ENCODE measurements around the gene PARD3B.

Gene PARD3B

DNA sequence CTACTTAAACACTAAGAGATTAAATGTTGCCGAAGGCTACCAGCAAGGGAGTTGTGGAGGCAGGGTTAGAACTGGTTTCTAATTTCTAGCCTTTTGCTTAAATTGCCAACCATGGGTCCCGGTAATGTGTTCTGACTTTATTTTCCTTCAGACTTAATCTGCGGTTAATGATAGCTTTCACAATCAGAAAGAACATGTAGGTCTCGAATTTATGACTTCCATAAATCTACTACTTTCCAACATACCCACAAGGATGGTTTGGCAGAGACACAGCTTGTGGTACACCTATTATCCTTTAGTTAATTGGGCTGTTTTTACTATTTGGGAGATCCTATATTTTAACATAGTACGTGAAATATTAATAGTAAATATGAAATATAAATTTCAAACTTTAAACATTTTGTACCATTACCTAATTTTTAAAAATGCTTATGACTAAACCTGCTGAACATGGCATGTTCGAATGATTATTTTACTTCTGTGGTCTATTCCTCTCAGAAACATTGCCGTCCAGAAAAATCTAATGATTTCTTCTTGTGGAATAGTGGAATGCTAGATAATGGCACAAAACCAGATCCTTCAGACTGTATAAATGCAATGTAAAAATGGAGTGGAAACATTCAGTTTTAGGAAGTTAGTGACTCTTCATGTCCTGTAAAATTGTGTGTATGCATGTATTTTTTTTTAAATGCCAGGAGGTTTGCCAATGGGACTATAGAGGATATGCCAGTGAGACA, 41.3 kb downstream of the PARD3B start:
- no peak for ATAC-seq (ENCODE audit: insufficient read depth, low read depth)
- no peak for TF ChIP-seq EZH2 (IDR thresholded peaks at IDR 0.05; ENCODE audit: borderline replicate concordance, low read depth, low read length, severe bottlenecking)
- TF ChIP-seq, protein P1, sequence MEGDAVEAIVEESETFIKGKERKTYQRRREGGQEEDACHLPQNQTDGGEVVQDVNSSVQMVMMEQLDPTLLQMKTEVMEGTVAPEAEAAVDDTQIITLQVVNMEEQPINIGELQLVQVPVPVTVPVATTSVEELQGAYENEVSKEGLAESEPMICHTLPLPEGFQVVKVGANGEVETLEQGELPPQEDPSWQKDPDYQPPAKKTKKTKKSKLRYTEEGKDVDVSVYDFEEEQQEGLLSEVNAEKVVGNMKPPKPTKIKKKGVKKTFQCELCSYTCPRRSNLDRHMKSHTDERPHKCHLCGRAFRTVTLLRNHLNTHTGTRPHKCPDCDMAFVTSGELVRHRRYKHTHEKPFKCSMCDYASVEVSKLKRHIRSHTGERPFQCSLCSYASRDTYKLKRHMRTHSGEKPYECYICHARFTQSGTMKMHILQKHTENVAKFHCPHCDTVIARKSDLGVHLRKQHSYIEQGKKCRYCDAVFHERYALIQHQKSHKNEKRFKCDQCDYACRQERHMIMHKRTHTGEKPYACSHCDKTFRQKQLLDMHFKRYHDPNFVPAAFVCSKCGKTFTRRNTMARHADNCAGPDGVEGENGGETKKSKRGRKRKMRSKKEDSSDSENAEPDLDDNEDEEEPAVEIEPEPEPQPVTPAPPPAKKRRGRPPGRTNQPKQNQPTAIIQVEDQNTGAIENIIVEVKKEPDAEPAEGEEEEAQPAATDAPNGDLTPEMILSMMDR (IDR thresholded peaks at IDR 0.05; ENCODE audit: borderline replicate concordance, extremely low read depth, low read length, poor library complexity, severe bottlenecking): no peak
- no peak overlapping the region for H3K4me3 ChIP-seq (ENCODE audit: low read depth in 1 of 2, low read length in 2 of 2)

DNA sequence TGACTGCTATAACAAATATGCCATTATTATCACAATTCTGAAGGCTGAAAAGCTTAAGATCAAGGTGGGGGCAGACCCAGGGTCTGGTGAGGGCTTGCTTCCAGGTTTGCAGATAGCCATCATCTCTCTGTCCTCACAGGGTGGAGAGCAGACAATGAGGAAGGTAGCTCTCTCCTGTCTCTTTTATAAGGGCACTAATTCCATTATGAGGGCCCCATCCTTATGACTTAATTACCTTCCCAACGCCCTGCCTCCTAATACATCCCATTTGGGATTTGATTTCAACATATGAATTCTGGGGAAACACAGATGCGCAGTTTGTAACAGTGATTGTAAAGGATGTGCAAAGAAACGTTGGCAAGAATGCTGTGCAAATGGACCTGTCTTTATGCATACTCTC, 44.8 kb downstream of the PARD3B start:
- Histone ChIP-seq H3K9me3 (ENCODE audit: insufficient read depth, low read length, severe bottlenecking) (no peaks in the 10 kb centered on the region), H3K4me1 (ENCODE audit: insufficient read depth, low read length) (no peaks in the 10 kb centered on the region), H3K36me3 (ENCODE audit: insufficient read depth, low read length) (no peaks in the 10 kb centered on the region), H3K79me2 (ENCODE audit: insufficient read depth, low read length) (no peaks in the 10 kb centered on the region), H4K20me1 (ENCODE audit: insufficient read depth, low read length) (no peaks in the 10 kb centered on the region), H3K27me3 (ENCODE audit: insufficient read depth, low read length, poor library complexity) (no peaks in the 10 kb centered on the region), H3K27ac (ENCODE audit: low read length) (no peak overlapping the region), H3K9ac (ENCODE audit: low read depth, low read length) (no peak overlapping the region), H2AFZ (ENCODE audit: low read depth, low read length) (no peak overlapping the region), H3K4me3 (ENCODE audit: low read depth in 1 of 2, low read length in 2 of 2) (no peak overlapping the region), H3K4me2 (ENCODE audit: insufficient read depth, low read length) (no peak overlapping the region)
- TF ChIP-seq, protein P1 (IDR thresholded peaks at IDR 0.05; ENCODE audit: borderline replicate concordance, extremely low read depth, low read length, poor library complexity, severe bottlenecking): no peak
- no peak for ATAC-seq (ENCODE audit: insufficient read depth, low read depth)
- no peak for DNase-seq

More for the DNA sequence above, 41.3 kb downstream of the PARD3B start:
- H3K4me1 ChIP-seq (ENCODE audit: insufficient read depth, low read length): no peaks in the 10 kb centered on the region
- no peak overlapping the region for H3K4me2 ChIP-seq (ENCODE audit: insufficient read depth, low read length)
- no peak overlapping the region for H3K9ac ChIP-seq (ENCODE audit: low read depth, low read length)
- H2AFZ ChIP-seq (ENCODE audit: low read depth, low read length): no peak overlapping the region
- no peaks in the 10 kb centered on the region for H3K79me2 ChIP-seq (ENCODE audit: insufficient read depth, low read length)
- no peaks in the 10 kb centered on the region for H3K9me3 ChIP-seq (ENCODE audit: insufficient read depth, low read length, severe bottlenecking)
- DNase-seq: no peak
- no peak overlapping the region for H3K27ac ChIP-seq (ENCODE audit: low read length)
- no peaks in the 10 kb centered on the region for H3K27me3 ChIP-seq (ENCODE audit: insufficient read depth, low read length, poor library complexity)
- no peaks in the 10 kb centered on the region for H3K36me3 ChIP-seq (ENCODE audit: insufficient read depth, low read length)
- no peaks in the 10 kb centered on the region for H4K20me1 ChIP-seq (ENCODE audit: insufficient read depth, low read length)

GRCh38 chr2:204591225-204591624, 46.0 kb downstream of the PARD3B start:
- no peak overlapping the region for H3K4me3 ChIP-seq (ENCODE audit: low read depth in 1 of 2, low read length in 2 of 2)
- no peaks in the 10 kb centered on the region for H4K20me1 ChIP-seq (ENCODE audit: insufficient read depth, low read length)
- no peaks in the 10 kb centered on the region for H3K9me3 ChIP-seq (ENCODE audit: insufficient read depth, low read length, severe bottlenecking)
- H3K36me3 ChIP-seq (ENCODE audit: insufficient read depth, low read length): no peaks in the 10 kb centered on the region
- no peak overlapping the region for H3K27ac ChIP-seq (ENCODE audit: low read length)
- DNase-seq (no peak), ATAC-seq (ENCODE audit: insufficient read depth, low read depth) (no peak)
- no peaks in the 10 kb centered on the region for H3K79me2 ChIP-seq (ENCODE audit: insufficient read depth, low read length)
- no peak overlapping the region for H3K9ac ChIP-seq (ENCODE audit: low read depth, low read length)
- H3K4me2 ChIP-seq (ENCODE audit: insufficient read depth, low read length): no peak overlapping the region
- no peaks in the 10 kb centered on the region for H3K27me3 ChIP-seq (ENCODE audit: insufficient read depth, low read length, poor library complexity)
- no peaks in the 10 kb centered on the region for H3K4me1 ChIP-seq (ENCODE audit: insufficient read depth, low read length)
- no peak overlapping the region for H2AFZ ChIP-seq (ENCODE audit: low read depth, low read length)
- no peak for TF ChIP-seq EZH2 (IDR thresholded peaks at IDR 0.05; ENCODE audit: borderline replicate concordance, low read depth, low read length, severe bottlenecking)
- TF ChIP-seq, protein P1 (IDR thresholded peaks at IDR 0.05; ENCODE audit: borderline replicate concordance, extremely low read depth, low read length, poor library complexity, severe bottlenecking): no peak

Measured in DND-41 (cell line).